Measurements from ENCODE around the gene ZNF202. TPM values are rescaled to one million over a fixed set of nuclear protein-coding genes. Genes with fewer than 3 reads are reported as not detected.

The ZNF202 gene
- total RNA-seq, 2 experiments from 2014 or later, result 11.2 to 13.7 TPM

Other genes with a start within 250 kb of the ZNF202 start
- gene SCN3B, start 87.0 kb downstream of the ZNF202 start, total RNA-seq, result not detected
- gene OR6X1, start 12.9 kb upstream of the ZNF202 start, total RNA-seq, result not detected
- gene OR6M1, start 64.7 kb upstream of the ZNF202 start, total RNA-seq, result not detected
- not detected for gene TMEM225, start 144.0 kb upstream of the ZNF202 start, total RNA-seq
- not detected for gene OR8D4, start 160.5 kb upstream of the ZNF202 start, total RNA-seq
- not detected for gene OR4D5, start 198.0 kb upstream of the ZNF202 start, total RNA-seq
- not detected for gene OR6T1, start 202.2 kb upstream of the ZNF202 start, total RNA-seq
- gene OR10S1, start 236.1 kb upstream of the ZNF202 start, total RNA-seq, result not detected

All from activated CD4-positive, alpha-beta T cell treated with anti-CD3 and anti-CD28 coated beads, Interleukin-2, amount 10 ng/mL, durations not matched to agents 7 days and 5 days (primary cell).